Stimulated activated CD8-positive, alpha-beta memory T cell treated with anti-CD3 and anti-CD28 coated beads, Interleukin-12 subunit alpha, Interleukin-12 subunit beta, amount 100 ng/mL, for 4 hours (primary cell): ENCODE measurements around the gene TNNT2.

Source experiments
- DNase-seq: peaks from one replicate; pipeline ENCODE4 v3.0.0-alpha.2; 2020; ENCODE audit warnings: low read depth

TNNT2 gene

GRCh38 chr1:201376464-201377374 is 761 bp downstream of the TNNT2 start:
- no peak for DNase-seq

- no peak for DNase-seq
Observed at GRCh38 chr1:201376107-201376463, 1.4 kb downstream of the TNNT2 start.

GRCh38 chr1:201375169-201375568 is 2.3 kb downstream of the TNNT2 start:
- DNase-seq = no peak

- DNase-seq = no peak
Observed at GRCh38 chr1:201374364-201374763, 3.1 kb downstream of the TNNT2 start.

- no peak for DNase-seq
Observed at GRCh38 chr1:201371792-201372191, 5.7 kb downstream of the TNNT2 start.

- no peak for DNase-seq
Observed at GRCh38 chr1:201371276-201371675, 6.2 kb downstream of the TNNT2 start.

- DNase-seq = no peak
Observed at GRCh38 chr1:201370500-201370899, 7.0 kb downstream of the TNNT2 start.

GRCh38 chr1:201369209-201369608 is 8.3 kb downstream of the TNNT2 start:
- DNase-seq = no peak

- no peak for DNase-seq
Observed at GRCh38 chr1:201366696-201367095, 10.8 kb downstream of the TNNT2 start.

GRCh38 chr1:201365251-201365650 is 12.2 kb downstream of the TNNT2 start:
- DNase-seq = no peak

GRCh38 chr1:201364808-201365105 is 12.7 kb downstream of the TNNT2 start:
- DNase-seq = no peak

GRCh38 chr1:201363467-201363866 is 14.0 kb downstream of the TNNT2 start:
- no peak for DNase-seq

GRCh38 chr1:201362906-201363305 is 14.6 kb downstream of the TNNT2 start:
- no peak for DNase-seq

- DNase-seq = no peak
Observed at GRCh38 chr1:201361652-201362504, 15.6 kb downstream of the TNNT2 start.

- DNase-seq = no peak
Observed at GRCh38 chr1:201360901-201361651, 16.4 kb downstream of the TNNT2 start.

GRCh38 chr1:201360486-201360885 is 17.0 kb downstream of the TNNT2 start:
- DNase-seq = no peak

- no peak for DNase-seq
Observed at GRCh38 chr1:201359873-201360210, 17.6 kb downstream of the TNNT2 start.

GRCh38 chr1:201359031-201359872 is 18.2 kb downstream of the TNNT2 start:
- no peak for DNase-seq

- no peak for DNase-seq
Observed at GRCh38 chr1:201358596-201358995, 18.9 kb downstream of the TNNT2 start.

- no peak for DNase-seq
Observed at GRCh38 chr1:201357636-201358348, 19.7 kb downstream of the TNNT2 start.

GRCh38 chr1:201357211-201357610 is 20.3 kb downstream of the TNNT2 start:
- no peak for DNase-seq
